Neural progenitor cell (in vitro differentiated cells): ENCODE data around the gene GNG14. TPM values are rescaled to one million over a fixed set of nuclear protein-coding genes. Genes with fewer than 3 reads are reported as not detected.

Experiments
- DNase-seq: peaks from one replicate; pipeline ENCODE4 v3.0.0-alpha.2; 2016; ENCODE audit warnings: low spot score
- H2AFZ ChIP-seq: fragments of 200-600 bp; sonication (generic); replicated peaks from 2 replicates; pipeline ENCODE4 v1.6.1; 2016; ENCODE audit warnings: antibody characterized with exemption
- H3F3A ChIP-seq: fragments of 200-600 bp; sonication (generic); 2 replicates; pipeline ENCODE4 v1.6.1; 2016; ENCODE audit warnings: antibody characterized with exemption, low read depth
- H3K27ac ChIP-seq: fragments of 200-600 bp; sonication (generic); 2 replicates; pipeline ENCODE4 v1.5.1; 2016; ENCODE audit warnings: mild to moderate bottlenecking
- H3K27me3 ChIP-seq: fragments of 200-600 bp; sonication (generic); 2 replicates; pipeline ENCODE4 v1.6.1; 2016; ENCODE audit warnings: mild to moderate bottlenecking, moderate library complexity
- H3K36me3 ChIP-seq: fragments of 200-600 bp; sonication (generic); 2 replicates; pipeline ENCODE4 v1.5.1; 2016
- H3K4me1 ChIP-seq: fragments of 200-600 bp; sonication (generic); 2 replicates; pipeline ENCODE4 v1.6.1; 2016; ENCODE audit warnings: mixed run types
- H3K4me2 ChIP-seq: fragments of 200-600 bp; sonication (generic); 2 replicates; pipeline ENCODE4 v1.6.1; 2016
- H3K4me3 ChIP-seq: fragments of 200-600 bp; sonication (generic); 2 replicates; pipeline ENCODE4 v1.5.1; 2016
- H3K79me2 ChIP-seq: fragments of 200-600 bp; sonication (generic); 2 replicates; pipeline ENCODE4 v1.6.1; 2016; ENCODE audit warnings: low read depth
- H3K9ac ChIP-seq: fragments of 200-600 bp; sonication (generic); 2 replicates; pipeline ENCODE4 v1.6.1; 2016
- H3K9me3 ChIP-seq: fragments of 200-600 bp; sonication (generic); 2 replicates; pipeline ENCODE4 v1.5.1; 2016; ENCODE audit warnings: low read depth
- H4K20me1 ChIP-seq: fragments of 200-600 bp; sonication (generic); 2 replicates; pipeline ENCODE4 v1.6.1; 2016; ENCODE audit warnings: low read depth
- H3K27ac Mint-ChIP-seq: 3 replicates; pipeline ENCODE4 v1.8.0; 2021; ENCODE audit warnings: mixed read lengths
- H3K27me3 Mint-ChIP-seq: 2 replicates; pipeline ENCODE4 v1.8.0; 2022; ENCODE audit warnings: low read depth, mild to moderate bottlenecking, inconsistent platforms, moderate library complexity, mixed read lengths; ENCODE audit not compliant: insufficient read depth
- H3K36me3 Mint-ChIP-seq: 3 replicates; pipeline ENCODE4 v1.8.0; 2021; ENCODE audit warnings: mixed read lengths
- H3K4me1 Mint-ChIP-seq: 3 replicates; pipeline ENCODE4 v1.8.0; 2021; ENCODE audit warnings: mixed read lengths
- H3K4me3 Mint-ChIP-seq: 3 replicates; pipeline ENCODE4 v1.8.0; 2021; ENCODE audit warnings: mild to moderate bottlenecking, moderate library complexity, mixed read lengths
- H3K9me3 Mint-ChIP-seq: 3 replicates; pipeline ENCODE4 v1.8.0; 2020; ENCODE audit warnings: mixed read lengths
- EZH2 ChIP-seq: fragments of 200-600 bp; sonication (generic); IDR thresholded peaks from 2 replicates; pipeline ENCODE4 v1.6.1; 2017; ENCODE audit warnings: antibody characterized with exemption, mild to moderate bottlenecking, moderate library complexity
- EZH2phosphoT487 ChIP-seq: fragments of 200-600 bp; sonication (generic); IDR thresholded peaks from 2 replicates; pipeline ENCODE4 v1.6.1; 2017; ENCODE audit warnings: antibody characterized with exemption
- total RNA-seq: library from RNA; depleted of rRNA; stranded (reverse); fragments of >200 nt; gene quantifications from 2 replicates; pipeline ENCODE4 v1.2.3, GENCODE V29; 2015; ENCODE audit warnings: low replicate concordance
- TF ChIP-seq, protein P1 (sequence below): fragments of 200-600 bp; sonication (generic); IDR thresholded peaks from 2 replicates; pipeline ENCODE4 v1.5.1; 2017; ENCODE audit warnings: antibody characterized with exemption, mild to moderate bottlenecking

Gene GNG14
- total RNA-seq, 1 donor from 2014 or later: not detected

DNA sequence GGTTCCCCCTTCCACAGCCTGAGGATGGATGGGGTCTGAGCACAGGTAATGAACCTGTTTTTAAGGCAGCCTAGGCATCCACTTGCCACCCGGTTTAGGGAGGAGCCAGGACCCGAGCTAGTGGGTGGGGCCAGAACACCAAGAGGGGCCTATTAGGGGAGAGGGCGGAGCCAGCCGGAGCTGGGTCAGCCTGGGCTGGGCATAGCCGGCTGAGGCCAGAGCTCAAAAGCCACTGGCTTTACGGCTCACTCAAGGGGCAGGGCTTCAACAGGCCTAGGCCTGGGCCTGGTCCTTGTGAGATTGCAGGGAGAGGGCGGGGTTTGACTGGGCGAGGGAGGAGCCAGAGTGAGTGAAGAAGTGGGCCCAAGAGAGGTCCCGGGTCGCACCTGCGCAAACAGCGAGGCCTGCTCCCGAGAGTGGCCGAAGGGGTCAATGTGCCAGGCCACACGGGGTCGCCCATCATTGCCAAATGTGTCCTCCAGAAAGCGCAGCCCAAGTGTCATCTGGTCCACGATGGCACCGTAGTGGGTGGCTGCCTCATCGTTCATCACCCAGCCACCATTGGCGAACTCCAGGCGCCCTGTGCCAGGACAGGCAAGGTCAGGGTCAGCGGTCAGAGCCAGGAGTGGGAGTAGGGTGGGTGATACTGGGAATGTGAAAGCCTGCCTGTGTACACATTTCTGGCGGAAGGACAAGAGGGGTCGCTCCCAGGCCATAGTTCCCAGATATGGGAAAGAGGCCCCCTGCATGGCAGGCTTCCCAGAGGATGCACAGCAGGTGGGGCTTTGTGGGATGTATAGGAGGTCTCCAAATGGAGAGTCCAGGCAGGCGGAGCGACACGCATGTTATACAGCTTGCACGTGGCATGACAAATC, 23.2 kb upstream of the GNG14 start:
- Histone ChIP-seq H3K27me3 (no peaks in the 10 kb centered on the region), H3F3A (peaks cover 17% of the 10 kb centered on the region), H3K4me1 (peaks cover 7% of the 10 kb centered on the region), H3K4me3 (no peak overlapping the region), H3K4me2 (no peak overlapping the region), H3K27ac (no peak overlapping the region), H3K9ac (no peak overlapping the region), H3K36me3 (no peaks in the 10 kb centered on the region), H3K9me3 (no peaks in the 10 kb centered on the region), H2AFZ (no peak overlapping the region), H3K79me2 (peaks cover 33% of the 10 kb centered on the region), H4K20me1 (no peaks in the 10 kb centered on the region)
- no peak overlapping the region for H3K27ac Mint-ChIP-seq
- no peaks in the 10 kb centered on the region for H3K9me3 Mint-ChIP-seq
- peaks cover 30% of the 10 kb centered on the region for H3K4me1 Mint-ChIP-seq
- H3K4me3 Mint-ChIP-seq: peak overlapping the region; percentile 35
- peaks cover 8% of the 10 kb centered on the region for H3K36me3 Mint-ChIP-seq
- no peak for TF ChIP-seq EZH2phosphoT487
- TF ChIP-seq, protein P1, sequence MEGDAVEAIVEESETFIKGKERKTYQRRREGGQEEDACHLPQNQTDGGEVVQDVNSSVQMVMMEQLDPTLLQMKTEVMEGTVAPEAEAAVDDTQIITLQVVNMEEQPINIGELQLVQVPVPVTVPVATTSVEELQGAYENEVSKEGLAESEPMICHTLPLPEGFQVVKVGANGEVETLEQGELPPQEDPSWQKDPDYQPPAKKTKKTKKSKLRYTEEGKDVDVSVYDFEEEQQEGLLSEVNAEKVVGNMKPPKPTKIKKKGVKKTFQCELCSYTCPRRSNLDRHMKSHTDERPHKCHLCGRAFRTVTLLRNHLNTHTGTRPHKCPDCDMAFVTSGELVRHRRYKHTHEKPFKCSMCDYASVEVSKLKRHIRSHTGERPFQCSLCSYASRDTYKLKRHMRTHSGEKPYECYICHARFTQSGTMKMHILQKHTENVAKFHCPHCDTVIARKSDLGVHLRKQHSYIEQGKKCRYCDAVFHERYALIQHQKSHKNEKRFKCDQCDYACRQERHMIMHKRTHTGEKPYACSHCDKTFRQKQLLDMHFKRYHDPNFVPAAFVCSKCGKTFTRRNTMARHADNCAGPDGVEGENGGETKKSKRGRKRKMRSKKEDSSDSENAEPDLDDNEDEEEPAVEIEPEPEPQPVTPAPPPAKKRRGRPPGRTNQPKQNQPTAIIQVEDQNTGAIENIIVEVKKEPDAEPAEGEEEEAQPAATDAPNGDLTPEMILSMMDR: no peak
- no peak for TF ChIP-seq EZH2
- peaks cover 9% of the 10 kb centered on the region for H3K27me3 Mint-ChIP-seq
- DNase-seq: peak; percentile 77

DNA sequence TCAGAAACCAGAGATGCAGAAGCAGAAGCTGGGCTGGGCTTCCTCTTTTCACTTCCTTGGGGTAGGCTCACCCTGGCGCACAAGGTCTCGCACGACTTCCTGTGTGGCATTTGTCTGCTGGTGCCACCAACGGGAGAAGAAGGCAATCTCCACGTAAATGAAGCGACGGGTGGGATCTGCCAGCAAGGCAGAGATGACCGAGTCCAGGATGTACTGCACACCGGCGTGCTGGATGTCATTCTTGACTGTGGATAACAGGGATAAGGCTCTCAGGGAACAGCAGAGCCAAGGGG, 22.6 kb upstream of the GNG14 start:
- Histone ChIP-seq H3K9ac (no peak overlapping the region), H3K4me3 (no peak overlapping the region), H4K20me1 (no peaks in the 10 kb centered on the region), H3K9me3 (no peaks in the 10 kb centered on the region), H3K4me2 (no peak overlapping the region), H3K79me2 (peaks cover 37% of the 10 kb centered on the region), H3K27ac (no peak overlapping the region), H3F3A (peaks cover 20% of the 10 kb centered on the region), H3K36me3 (no peaks in the 10 kb centered on the region), H2AFZ (no peak overlapping the region), H3K4me1 (peaks cover 7% of the 10 kb centered on the region), H3K27me3 (no peaks in the 10 kb centered on the region)
- H3K9me3 Mint-ChIP-seq: no peaks in the 10 kb centered on the region
- TF ChIP-seq EZH2phosphoT487 (no peak), EZH2 (no peak)
- TF ChIP-seq, protein P1: no peak
- H3K27ac Mint-ChIP-seq: no peak overlapping the region
- H3K4me1 Mint-ChIP-seq: peaks cover 30% of the 10 kb centered on the region
- H3K27me3 Mint-ChIP-seq: peaks cover 9% of the 10 kb centered on the region
- DNase-seq: no peak
- peak overlapping the region; percentile 35 for H3K4me3 Mint-ChIP-seq
- peaks cover 5% of the 10 kb centered on the region for H3K36me3 Mint-ChIP-seq

DNA sequence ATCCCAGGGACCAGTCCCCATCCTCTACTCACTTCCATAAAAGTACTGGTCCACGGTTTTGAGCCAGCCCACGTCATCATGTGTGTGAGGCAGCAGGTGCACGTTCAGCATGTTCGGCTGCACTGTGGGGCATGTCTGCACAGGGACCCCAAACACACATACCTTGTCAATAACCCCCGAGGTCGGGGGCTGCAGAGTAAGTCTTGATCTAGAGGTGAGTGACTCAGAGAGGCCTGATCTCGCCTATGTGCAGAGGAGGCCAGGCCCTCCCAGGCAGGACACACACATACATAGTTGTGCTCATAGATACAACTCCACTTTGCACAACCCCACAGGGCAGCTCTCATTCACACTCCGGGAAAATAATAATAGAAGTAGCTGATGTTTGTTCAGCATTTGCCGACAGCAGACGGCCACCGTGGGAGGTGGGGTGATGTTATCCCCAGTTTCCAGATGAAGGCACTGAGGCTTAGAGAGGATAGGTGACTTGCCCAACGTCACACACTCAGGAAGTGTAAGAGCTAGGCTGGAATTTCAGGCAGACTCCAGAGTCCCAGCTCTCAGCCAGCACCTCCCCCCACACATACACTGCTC, 22.0 kb upstream of the GNG14 start:
- peak overlapping the region; percentile 75 for H3K9ac ChIP-seq
- peaks cover 9% of the 10 kb centered on the region for H3K27me3 Mint-ChIP-seq
- H3K4me3 Mint-ChIP-seq: peak overlapping the region; percentile 97
- DNase-seq: no peak
- H3K79me2 ChIP-seq: peaks cover 41% of the 10 kb centered on the region
- H3K4me1 ChIP-seq: peaks cover 7% of the 10 kb centered on the region
- no peaks in the 10 kb centered on the region for H3K9me3 Mint-ChIP-seq
- H3K9me3 ChIP-seq: no peaks in the 10 kb centered on the region
- no peak overlapping the region for H3K27ac Mint-ChIP-seq
- TF ChIP-seq EZH2 (no peak), EZH2phosphoT487 (no peak)
- TF ChIP-seq, protein P1: no peak
- no peak overlapping the region for H3K27ac ChIP-seq
- no peaks in the 10 kb centered on the region for H3K36me3 ChIP-seq
- H2AFZ ChIP-seq: peak overlapping the region; percentile 11
- no peaks in the 10 kb centered on the region for H4K20me1 ChIP-seq
- no peaks in the 10 kb centered on the region for H3K27me3 ChIP-seq
- peaks cover 5% of the 10 kb centered on the region for H3K36me3 Mint-ChIP-seq
- peak overlapping the region; percentile 87 for H3K4me3 ChIP-seq
- H3F3A ChIP-seq: peaks cover 20% of the 10 kb centered on the region
- peaks cover 30% of the 10 kb centered on the region for H3K4me1 Mint-ChIP-seq
- peak overlapping the region; percentile 87 for H3K4me2 ChIP-seq
